Measurements from ENCODE around the gene ANO4.

- TF ChIP-seq CTCF (optimal IDR thresholded peaks at IDR 0.05 in 1 of 3, IDR thresholded peaks at IDR 0.05 in 1 of 3, conservative IDR thresholded peaks at IDR 0.05 in 1 of 3; ENCODE audit: extremely low read depth in 1 of 3, insufficient read depth in 2 of 3, low read length in 3 of 3) (no peak), EZH2 (IDR thresholded peaks at IDR 0.05; ENCODE audit: low read length) (no peak)
Observed at GRCh38 chr12:101009274-101009673, 214.7 kb downstream of the ANO4 start.

Data from keratinocyte (primary cell).